Rectal smooth muscle tissue (tissue), 1 donor: Measurements from ENCODE around the gene CPLANE2.

Source experiments
- H3K27ac ChIP-seq: one replicate; pipeline ENCODE4 v1.7.0; 2013; ENCODE audit warnings: low read depth, low read length, inconsistent platforms
- H3K27me3 ChIP-seq: one replicate; pipeline ENCODE4 v1.7.0; 2013; ENCODE audit warnings: low read length; ENCODE audit not compliant: control insufficient read depth, insufficient read depth
- H3K36me3 ChIP-seq: one replicate; pipeline ENCODE4 v1.7.0; 2013; ENCODE audit warnings: low read length; ENCODE audit not compliant: control insufficient read depth, insufficient read depth
- H3K4me1 ChIP-seq: one replicate; pipeline ENCODE4 v1.7.0; 2013; ENCODE audit warnings: low read length; ENCODE audit not compliant: control insufficient read depth, insufficient read depth
- H3K4me3 ChIP-seq: one replicate; pipeline ENCODE4 v1.7.0; 2013; ENCODE audit warnings: low read length
- H3K9ac ChIP-seq: one replicate; pipeline ENCODE4 v1.7.0; 2013; ENCODE audit warnings: low read length

Gene CPLANE2

DNA sequence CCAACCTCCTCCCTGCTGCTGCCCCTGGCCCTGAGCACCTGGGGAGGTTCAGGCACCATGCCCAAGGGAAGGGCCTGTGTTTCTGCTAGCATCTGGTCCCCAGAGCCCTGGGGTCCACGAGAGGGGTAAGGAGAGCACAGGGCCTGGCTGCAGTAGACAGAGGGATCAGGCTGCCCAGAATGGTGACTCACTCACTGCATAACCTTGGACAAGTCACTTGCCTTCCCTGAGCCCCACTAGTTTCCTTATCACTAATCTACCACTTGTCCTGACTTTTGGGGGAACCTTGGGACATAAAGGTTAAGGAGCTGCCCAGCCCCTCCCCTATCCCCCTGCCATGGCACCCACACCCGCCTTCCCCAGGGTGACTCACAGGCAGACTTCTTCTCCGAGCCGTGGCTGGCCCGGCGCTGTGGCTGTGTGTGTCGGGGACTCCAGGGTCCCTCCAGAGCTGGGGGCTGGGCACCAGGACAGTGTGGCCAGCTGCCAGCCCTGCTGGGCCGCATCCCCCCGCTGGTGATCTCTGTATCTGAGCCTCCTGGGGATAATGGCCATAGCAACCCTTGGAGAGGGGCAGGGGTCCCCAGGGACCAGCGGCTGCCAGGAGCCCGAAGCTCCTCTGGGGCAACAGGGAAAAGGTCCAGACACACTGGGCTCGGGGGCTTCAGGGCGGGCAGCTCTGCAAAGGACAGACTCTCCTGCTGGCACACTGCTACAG, 28.6 kb downstream of the CPLANE2 start:
- peaks cover 4% of the 10 kb centered on the region for H3K4me1 ChIP-seq
- no peak overlapping the region for H3K9ac ChIP-seq
- H3K36me3 ChIP-seq = no peaks in the 10 kb centered on the region
- no peak overlapping the region for H3K4me3 ChIP-seq
- no peaks in the 10 kb centered on the region for H3K27me3 ChIP-seq
- no peak overlapping the region for H3K27ac ChIP-seq

DNA sequence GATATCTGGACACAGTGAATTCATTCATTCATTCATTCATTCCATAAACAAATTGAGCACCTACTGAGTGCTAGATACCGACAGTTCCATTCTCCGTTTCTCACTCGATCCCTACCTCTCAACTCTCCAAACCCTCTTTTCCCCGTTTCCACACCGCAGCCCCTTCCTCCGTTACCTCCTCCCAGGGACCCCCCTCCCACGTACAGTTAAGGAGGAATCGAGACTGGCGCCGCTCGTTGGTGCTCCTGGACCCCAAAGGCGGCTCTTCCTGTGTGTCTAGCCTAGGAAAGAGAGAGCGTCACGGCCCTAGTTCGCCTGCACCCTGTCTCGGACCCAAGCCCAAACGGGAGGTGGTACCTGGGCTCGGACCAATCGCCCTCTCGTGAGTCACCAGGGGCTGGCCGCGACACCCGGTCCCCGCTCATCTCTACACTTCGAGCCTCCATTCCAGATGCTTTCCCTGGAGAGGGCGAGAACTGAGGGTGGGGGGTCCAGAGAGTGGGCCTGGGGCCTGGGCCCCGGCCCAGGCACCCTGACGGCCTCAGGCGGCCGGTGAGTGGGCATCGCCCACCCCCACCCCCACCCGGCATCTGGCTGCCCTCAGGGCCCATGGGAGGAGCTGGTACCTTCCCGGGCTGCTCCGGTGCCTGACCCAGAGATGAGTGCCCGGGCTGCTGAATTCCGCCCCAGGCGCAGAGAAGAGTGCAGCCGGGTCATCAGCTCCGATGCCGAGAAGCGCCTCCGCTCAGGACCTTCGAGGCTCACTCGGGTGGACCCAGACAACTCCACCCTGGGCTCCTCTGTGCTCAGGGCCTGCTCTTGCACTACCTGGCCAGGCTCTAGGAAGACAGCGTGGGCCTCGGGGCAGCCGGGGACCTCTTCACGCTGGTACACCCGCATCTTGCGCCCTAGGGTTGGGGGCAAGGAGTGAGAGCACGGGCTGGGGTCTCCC, 29.4 kb downstream of the CPLANE2 start:
- H3K36me3 ChIP-seq = no peaks in the 10 kb centered on the region
- H3K4me3 ChIP-seq = peak overlapping the region; percentile 57
- H3K4me1 ChIP-seq = peaks cover 4% of the 10 kb centered on the region
- H3K27ac ChIP-seq = peak overlapping the region; percentile 83
- H3K9ac ChIP-seq = no peak overlapping the region
- H3K27me3 ChIP-seq = no peaks in the 10 kb centered on the region

DNA sequence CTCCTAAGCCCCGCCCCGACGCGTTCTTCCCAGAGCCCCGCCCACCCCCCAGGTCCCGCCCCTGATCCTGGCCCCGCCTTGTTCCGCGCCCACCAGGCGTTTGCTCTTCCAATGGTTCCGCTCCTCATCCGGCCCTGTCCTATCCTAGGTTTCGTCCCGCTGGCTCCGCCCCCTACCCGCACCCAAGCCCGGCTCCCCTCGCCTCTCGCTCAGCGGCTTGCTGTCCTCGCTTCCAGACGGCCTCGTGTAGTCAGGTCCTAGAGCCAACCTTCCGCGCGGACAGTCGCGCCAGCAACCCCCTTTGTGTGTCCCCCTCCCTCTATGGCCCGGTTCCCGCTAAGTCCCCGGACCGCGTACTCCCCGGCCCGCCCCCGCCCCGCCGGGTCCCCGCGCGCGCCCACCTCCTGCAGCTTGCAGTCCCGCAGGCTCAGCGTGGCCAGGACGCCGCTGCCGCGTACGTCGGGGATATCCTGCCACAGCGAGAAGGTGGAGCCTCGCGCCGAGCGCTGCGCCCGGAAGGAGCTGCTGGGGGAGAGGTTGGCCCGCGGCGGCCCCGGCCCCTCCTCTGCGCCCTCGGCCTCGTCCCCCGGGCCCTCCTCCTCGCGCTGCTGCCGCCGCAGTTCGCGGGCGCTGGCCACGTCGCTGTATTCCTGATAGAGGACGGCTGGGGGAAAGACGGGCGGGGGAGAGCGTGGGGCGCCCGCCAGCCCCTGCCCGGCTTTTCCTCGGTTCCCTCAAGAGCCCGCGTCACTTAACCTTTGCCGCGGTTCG, 30.3 kb downstream of the CPLANE2 start:
- no peaks in the 10 kb centered on the region for H3K27me3 ChIP-seq
- peak overlapping the region; percentile 57 for H3K4me3 ChIP-seq
- no peaks in the 10 kb centered on the region for H3K36me3 ChIP-seq
- H3K27ac ChIP-seq = peak overlapping the region; percentile 83
- no peak overlapping the region for H3K9ac ChIP-seq
- peaks cover 4% of the 10 kb centered on the region for H3K4me1 ChIP-seq

DNA sequence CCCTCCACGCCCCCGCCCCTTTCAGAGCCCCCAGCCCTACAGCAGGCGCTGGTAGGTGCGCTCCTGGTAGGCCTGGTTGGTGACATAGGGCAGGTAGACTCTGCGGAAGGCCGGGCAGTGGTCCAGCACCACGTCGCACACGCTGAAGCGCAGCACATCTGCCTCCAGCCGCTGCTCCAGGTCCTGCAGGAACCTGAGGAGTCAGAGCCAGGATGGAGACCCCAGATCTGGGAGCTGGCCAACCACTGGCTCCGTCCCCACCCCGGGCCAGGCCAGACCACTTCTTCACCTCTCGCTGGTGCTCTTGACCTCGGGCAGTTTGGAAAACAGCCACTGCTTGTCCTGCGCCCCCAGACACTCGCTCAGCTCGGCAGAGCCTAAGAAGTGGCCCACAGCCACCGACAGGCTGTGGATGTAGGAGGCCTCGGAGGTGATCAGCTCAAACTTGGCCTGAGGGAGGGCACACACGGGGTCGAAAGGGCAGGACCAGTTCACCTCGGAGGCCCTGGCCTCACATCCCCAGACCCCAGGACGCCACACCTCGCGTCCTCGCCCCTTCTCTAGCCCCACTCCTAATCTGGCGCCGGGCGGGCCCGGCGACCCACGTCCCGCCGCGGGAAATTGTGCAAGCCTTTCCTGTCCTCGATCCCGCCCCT, 31.0 kb downstream of the CPLANE2 start:
- H3K36me3 ChIP-seq = no peaks in the 10 kb centered on the region
- H3K27ac ChIP-seq = peak overlapping the region; percentile 69
- peak overlapping the region; percentile 68 for H3K9ac ChIP-seq
- H3K27me3 ChIP-seq = no peaks in the 10 kb centered on the region
- H3K4me1 ChIP-seq = peaks cover 4% of the 10 kb centered on the region
- H3K4me3 ChIP-seq = peak overlapping the region; percentile 78

DNA sequence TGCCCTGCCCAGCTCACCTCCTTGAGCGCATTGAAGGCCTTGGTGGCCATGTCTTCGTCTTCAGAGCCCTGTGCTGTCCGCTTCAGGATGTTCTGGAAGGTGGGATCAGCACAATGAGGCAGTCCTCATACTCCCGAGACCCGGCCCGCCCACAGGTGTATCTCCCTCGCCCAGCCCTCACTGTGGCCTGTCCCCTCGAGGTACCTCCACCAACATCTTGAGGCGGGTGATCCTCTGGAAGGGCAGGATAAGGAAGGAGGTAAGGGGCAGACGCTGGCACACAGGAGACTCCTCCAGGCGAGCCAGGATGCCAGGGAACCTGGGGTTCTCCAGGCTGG, 31.7 kb downstream of the CPLANE2 start:
- H3K36me3 ChIP-seq = no peaks in the 10 kb centered on the region
- H3K4me3 ChIP-seq = no peak overlapping the region
- no peak overlapping the region for H3K9ac ChIP-seq
- no peaks in the 10 kb centered on the region for H3K27me3 ChIP-seq
- H3K27ac ChIP-seq = no peak overlapping the region
- peaks cover 4% of the 10 kb centered on the region for H3K4me1 ChIP-seq

DNA sequence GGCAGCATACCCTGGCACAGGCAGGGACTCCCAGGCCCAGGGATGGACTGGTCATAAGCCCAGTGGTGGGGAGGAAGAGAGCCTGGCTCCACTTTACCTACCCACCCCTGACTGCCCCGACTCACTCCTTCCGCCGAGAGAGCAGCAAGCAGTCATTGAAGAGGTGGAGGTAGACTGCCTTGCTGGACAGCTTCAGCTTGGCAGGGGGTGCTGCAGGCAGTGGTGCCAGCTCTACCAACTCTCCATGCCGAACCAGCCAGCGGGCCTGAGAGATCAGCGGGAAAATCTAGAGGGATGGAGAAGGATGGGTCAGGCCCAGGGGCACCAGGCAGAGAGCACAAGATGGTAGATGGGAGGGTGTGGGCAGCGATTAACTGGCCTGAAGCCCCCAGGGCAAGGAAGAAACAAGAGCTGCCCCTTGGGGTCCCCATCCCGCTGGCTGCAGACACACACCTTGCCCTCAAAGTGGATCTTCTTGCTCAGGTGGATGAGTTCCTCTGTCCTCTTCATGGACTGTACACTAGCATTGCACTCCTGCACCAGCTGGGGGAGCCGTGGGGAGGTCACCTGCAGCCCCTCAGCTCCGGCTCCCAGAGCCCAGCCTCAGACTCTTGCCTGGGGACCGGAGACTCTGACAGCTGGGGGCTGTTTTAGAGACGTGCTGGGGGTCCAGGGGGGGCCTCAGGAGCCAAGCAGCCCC, 32.2 kb downstream of the CPLANE2 start:
- Histone ChIP-seq H3K36me3 (no peaks in the 10 kb centered on the region), H3K27me3 (no peaks in the 10 kb centered on the region), H3K27ac (no peak overlapping the region), H3K9ac (no peak overlapping the region), H3K4me3 (no peak overlapping the region), H3K4me1 (peaks cover 4% of the 10 kb centered on the region)

DNA sequence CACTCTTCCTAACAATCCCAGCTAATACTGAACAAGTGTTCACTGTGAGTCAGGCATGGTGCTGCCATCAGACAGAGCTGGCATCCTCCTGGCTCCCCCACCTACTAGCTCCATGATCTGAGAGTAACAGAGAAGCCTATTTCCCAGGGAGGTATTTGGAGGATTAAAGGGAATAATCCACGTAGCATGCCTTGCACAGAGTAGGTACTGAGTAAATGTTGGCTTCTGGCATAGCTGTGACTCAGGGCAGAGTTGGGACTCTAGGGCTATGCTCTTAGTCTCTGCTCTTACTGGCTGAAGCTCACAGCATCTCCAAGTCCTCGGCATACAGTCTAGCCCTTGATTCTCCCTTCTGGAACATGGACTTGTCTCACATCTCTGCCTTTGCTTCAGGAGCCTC, 32.8 kb downstream of the CPLANE2 start:
- no peak overlapping the region for H3K27ac ChIP-seq
- no peaks in the 10 kb centered on the region for H3K27me3 ChIP-seq
- no peaks in the 10 kb centered on the region for H3K36me3 ChIP-seq
- peaks cover 4% of the 10 kb centered on the region for H3K4me1 ChIP-seq
- no peak overlapping the region for H3K4me3 ChIP-seq
- no peak overlapping the region for H3K9ac ChIP-seq

DNA sequence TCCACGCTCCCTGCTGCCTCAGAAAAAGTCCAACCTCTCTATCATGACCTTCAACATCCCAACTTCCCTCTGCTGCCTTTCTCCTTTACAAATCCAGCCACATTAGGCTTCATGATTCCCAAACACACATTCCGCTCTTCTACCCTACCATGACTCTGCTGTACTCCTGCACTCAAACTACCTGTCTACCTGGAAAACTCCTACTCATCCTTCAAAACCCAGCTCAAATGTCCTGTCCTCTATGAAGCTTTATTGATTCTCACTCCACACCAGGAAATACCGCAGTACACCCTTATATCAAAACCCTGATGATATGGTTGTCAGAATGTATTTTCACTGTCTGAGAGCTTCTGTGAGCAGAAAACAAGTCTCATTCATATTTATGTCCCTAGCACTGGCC, 33.4 kb downstream of the CPLANE2 start:
- H3K27me3 ChIP-seq = no peaks in the 10 kb centered on the region
- H3K9ac ChIP-seq = no peak overlapping the region
- H3K27ac ChIP-seq = no peak overlapping the region
- no peak overlapping the region for H3K4me3 ChIP-seq
- H3K4me1 ChIP-seq = peaks cover 4% of the 10 kb centered on the region
- no peaks in the 10 kb centered on the region for H3K36me3 ChIP-seq

DNA sequence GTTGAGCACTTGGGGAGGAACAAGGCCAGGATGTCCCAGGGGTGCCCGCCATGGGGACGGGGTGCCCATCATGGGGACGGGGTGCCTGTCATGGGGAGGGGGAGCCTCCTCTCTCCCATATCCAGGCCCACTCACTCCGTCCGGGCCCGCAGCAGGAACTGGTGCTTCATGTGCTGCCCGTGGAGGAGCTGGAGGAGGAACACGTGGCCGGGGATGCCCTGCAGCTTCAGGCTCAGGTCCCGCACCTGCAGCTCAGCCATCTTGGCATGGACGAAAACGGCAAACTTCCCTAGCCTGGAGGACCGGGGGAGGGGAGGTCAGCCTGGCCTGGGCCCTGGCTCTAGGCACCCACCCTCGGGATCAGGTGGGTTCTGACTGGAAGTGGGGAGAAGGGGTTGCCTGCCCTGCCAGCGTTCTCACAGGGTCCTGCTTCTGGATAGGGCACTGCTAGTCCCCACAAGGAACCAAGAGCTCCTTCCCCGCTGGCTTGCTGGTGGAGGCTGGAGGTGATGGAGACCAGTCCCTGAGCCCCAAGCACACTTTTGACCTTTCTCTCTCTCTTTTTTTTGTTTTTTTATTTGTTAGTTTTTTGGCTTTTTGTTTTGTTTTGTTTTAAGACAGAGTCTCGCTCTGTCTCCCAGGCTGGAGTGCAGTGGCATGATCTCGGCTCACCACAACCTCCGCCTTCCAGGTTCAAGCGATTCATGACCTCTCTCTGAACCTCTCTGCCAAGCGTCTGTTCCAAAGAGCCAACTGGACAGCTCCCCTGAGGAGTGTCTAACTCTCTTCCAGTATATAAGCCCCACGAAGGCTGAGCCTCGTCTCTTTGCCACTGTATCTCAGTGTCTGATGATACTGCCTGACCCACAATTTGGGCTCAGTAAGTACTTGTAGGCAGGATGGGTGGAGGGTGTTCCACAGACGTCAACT, 34.4 kb downstream of the CPLANE2 start:
- Histone ChIP-seq H3K4me1 (peaks cover 4% of the 10 kb centered on the region), H3K36me3 (no peaks in the 10 kb centered on the region), H3K4me3 (no peak overlapping the region), H3K27me3 (no peaks in the 10 kb centered on the region), H3K27ac (no peak overlapping the region), H3K9ac (no peak overlapping the region)

DNA sequence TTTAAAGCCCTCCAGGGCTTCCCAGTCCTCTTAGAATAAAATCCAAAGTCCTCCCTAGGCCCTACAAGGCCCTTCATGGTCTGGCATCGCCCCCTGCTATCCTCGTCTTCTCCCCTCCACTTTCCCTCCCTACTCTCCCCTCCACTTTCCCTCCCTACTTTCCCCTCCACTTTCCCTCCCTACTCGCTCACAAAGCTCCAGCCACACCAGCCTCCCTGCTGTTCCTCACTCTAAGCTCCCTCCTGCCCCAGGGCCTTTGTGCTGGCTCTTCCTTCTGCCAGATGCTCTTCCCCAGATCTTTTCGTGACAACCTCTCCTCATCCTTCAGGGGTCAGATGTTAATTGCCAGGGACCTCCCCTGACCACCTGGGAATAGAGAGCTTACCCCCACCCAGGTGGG, 37.3 kb downstream of the CPLANE2 start:
- Histone ChIP-seq H3K27ac (no peak overlapping the region), H3K27me3 (no peaks in the 10 kb centered on the region)

DNA sequence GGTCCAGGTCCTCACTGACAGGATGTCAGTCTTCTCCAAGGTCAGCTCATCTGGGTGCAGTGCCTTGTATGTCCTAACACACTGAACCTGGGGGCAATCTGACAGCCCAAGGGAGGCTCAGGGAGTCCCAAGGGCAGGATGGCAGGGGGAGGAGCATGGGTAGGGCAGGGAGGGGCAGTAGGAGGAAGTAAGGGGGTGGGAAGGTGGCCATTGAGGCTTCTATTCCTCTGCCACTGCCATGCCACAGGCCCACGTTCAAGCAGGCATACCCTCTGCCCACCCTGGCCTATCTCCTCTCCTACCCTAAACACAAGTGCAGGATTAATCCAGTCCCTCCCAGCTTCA, 37.9 kb downstream of the CPLANE2 start:
- Histone ChIP-seq H3K27me3 (no peaks in the 10 kb centered on the region), H3K4me3 (no peak overlapping the region), H3K9ac (no peak overlapping the region), H3K4me1 (no peaks in the 10 kb centered on the region), H3K36me3 (no peaks in the 10 kb centered on the region), H3K27ac (no peak overlapping the region)

More for the DNA sequence above, 37.3 kb downstream of the CPLANE2 start:
- Histone ChIP-seq H3K4me3 (no peak overlapping the region), H3K36me3 (no peaks in the 10 kb centered on the region), H3K9ac (no peak overlapping the region), H3K4me1 (no peaks in the 10 kb centered on the region)
